SK-N-SH treated with all-trans-retinoic acid at 6 μM for 48 hours (cell line): ENCODE data around the gene ADGRV1.

Experiments used
- BACH2 ChIP-seq: fragments of 250-450 bp; sonication (Bioruptor Pico); IDR thresholded peaks from 2 replicates; pipeline ENCODE4 v1.9.0; 2021; ENCODE audit warnings: mild to moderate bottlenecking, borderline replicate concordance
- CREB5 ChIP-seq: fragments of 250-450 bp; sonication (Bioruptor Pico); IDR thresholded peaks from 2 replicates; pipeline ENCODE4 v1.5.1; 2020; ENCODE audit warnings: low read depth, mild to moderate bottlenecking, moderate library complexity
- CSRNP3 ChIP-seq: fragments of 250-450 bp; sonication (Bioruptor Pico); IDR thresholded peaks from 2 replicates; pipeline ENCODE4 v1.5.1; 2021; ENCODE audit warnings: mild to moderate bottlenecking, moderate library complexity
- ESRRG ChIP-seq: fragments of 250-450 bp; sonication (Bioruptor Pico); IDR thresholded peaks from 2 replicates; pipeline ENCODE4 v1.6.1; 2021; ENCODE audit warnings: mild to moderate bottlenecking
- GLIS3 ChIP-seq: fragments of 250-450 bp; sonication (Bioruptor Pico); IDR thresholded peaks from 2 replicates; pipeline ENCODE4 v1.5.0; 2020; ENCODE audit warnings: mild to moderate bottlenecking, moderate library complexity
- ISL1 ChIP-seq: fragments of 250-450 bp; sonication (Bioruptor Pico); IDR thresholded peaks from 2 replicates; pipeline ENCODE4 v2.1.2; 2022; ENCODE audit warnings: mild to moderate bottlenecking, moderate library complexity
- OSR1 ChIP-seq: fragments of 250-450 bp; sonication (Bioruptor Pico); IDR thresholded peaks from 2 replicates; pipeline ENCODE4 v1.8.0; 2022; ENCODE audit warnings: moderate library complexity, mild to moderate bottlenecking, inconsistent platforms
- SNAI2 ChIP-seq: fragments of 250-450 bp; sonication (Bioruptor Pico); IDR thresholded peaks from 2 replicates; pipeline ENCODE4 v1.5.0; 2020; ENCODE audit warnings: mild to moderate bottlenecking, moderate library complexity
- TCF4 ChIP-seq: fragments of 250-450 bp; sonication (Bioruptor Pico); IDR thresholded peaks from 2 replicates; pipeline ENCODE4 v1.8.0; 2021; ENCODE audit warnings: mild to moderate bottlenecking, moderate library complexity, borderline replicate concordance
- TOX ChIP-seq: fragments of 250-450 bp; sonication (Bioruptor Pico); IDR thresholded peaks from 2 replicates; pipeline ENCODE4 v1.8.0; 2021; ENCODE audit warnings: mild to moderate bottlenecking, moderate library complexity, borderline replicate concordance
- ZFP3 ChIP-seq: fragments of 250-450 bp; sonication (Bioruptor Pico); IDR thresholded peaks from 2 replicates; pipeline ENCODE4 v1.5.0; 2020; ENCODE audit warnings: mild to moderate bottlenecking, moderate library complexity
- TF ChIP-seq, protein P1 (sequence below): fragments of 250-450 bp; sonication (Bioruptor Pico); IDR thresholded peaks from 2 replicates; pipeline ENCODE4 v1.8.0; 2020; ENCODE audit warnings: mild to moderate bottlenecking, moderate library complexity, borderline replicate concordance

DNA sequence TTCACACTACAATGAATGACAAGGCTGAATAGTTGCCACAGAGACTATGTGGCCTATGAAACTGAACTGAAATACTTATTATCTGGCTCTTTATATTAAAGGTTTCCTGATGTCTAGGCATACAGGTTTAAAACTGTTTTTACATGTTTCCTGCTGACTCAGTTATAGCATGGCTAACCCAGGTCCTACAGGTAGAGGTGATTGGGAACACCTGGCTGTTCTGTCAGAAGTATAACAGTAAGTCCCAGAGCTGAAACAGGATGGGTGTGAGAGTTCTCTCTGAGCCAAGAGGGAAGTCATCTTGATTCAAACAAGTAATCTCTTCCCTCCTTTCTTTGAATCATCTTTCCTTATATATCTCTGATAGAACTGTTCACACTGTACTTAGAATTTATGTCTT lies 4.9 kb upstream of the ADGRV1 start:
- TF ChIP-seq ZFP3 (CRISPR knock-in tag): no peak
- no peak for TF ChIP-seq OSR1 (CRISPR knock-in tag)
- no peak for TF ChIP-seq BACH2 (CRISPR knock-in tag)
- no peak for TF ChIP-seq CSRNP3 (CRISPR knock-in tag)
- no peak for TF ChIP-seq ISL1 (CRISPR knock-in tag)
- TF ChIP-seq, protein P1, sequence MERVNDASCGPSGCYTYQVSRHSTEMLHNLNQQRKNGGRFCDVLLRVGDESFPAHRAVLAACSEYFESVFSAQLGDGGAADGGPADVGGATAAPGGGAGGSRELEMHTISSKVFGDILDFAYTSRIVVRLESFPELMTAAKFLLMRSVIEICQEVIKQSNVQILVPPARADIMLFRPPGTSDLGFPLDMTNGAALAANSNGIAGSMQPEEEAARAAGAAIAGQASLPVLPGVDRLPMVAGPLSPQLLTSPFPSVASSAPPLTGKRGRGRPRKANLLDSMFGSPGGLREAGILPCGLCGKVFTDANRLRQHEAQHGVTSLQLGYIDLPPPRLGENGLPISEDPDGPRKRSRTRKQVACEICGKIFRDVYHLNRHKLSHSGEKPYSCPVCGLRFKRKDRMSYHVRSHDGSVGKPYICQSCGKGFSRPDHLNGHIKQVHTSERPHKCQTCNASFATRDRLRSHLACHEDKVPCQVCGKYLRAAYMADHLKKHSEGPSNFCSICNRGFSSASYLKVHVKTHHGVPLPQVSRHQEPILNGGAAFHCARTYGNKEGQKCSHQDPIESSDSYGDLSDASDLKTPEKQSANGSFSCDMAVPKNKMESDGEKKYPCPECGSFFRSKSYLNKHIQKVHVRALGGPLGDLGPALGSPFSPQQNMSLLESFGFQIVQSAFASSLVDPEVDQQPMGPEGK (CRISPR knock-in tag): no peak
- TF ChIP-seq TCF4 (CRISPR knock-in tag): no peak
- TF ChIP-seq ESRRG: no peak
- TF ChIP-seq SNAI2 (CRISPR knock-in tag): no peak
- no peak for TF ChIP-seq GLIS3
- no peak for TF ChIP-seq TOX (CRISPR knock-in tag)
- no peak for TF ChIP-seq CREB5 (CRISPR knock-in tag)
